Gastroesophageal sphincter (tissue), 3 donors: ENCODE measurements around the gene PCDH9.

ENCODE experiments used
- CTCF ChIP-seq, 4 experiments: fragments of 200-600 bp in 2 of 4; fragments of 450-650 bp in 2 of 4; sonication (generic) in 1 of 4; IDR thresholded peaks; one replicate each; pipeline ENCODE4 v1.5.1; 2017 to 2019; ENCODE audit warnings: antibody characterized with exemption in 4 of 4, mild to moderate bottlenecking in 2 of 4, moderate library complexity in 2 of 4
- POLR2A ChIP-seq, 2 donors: fragments of 450-650 bp; IDR thresholded peaks; one replicate each; pipeline ENCODE4 v1.6.1; 2017; ENCODE audit warnings: antibody characterized with exemption in 2 of 2, mild to moderate bottlenecking in 2 of 2, moderate library complexity in 1 of 2

- TF ChIP-seq CTCF (IDR thresholded peaks at IDR 0.05): no peak
- TF ChIP-seq POLR2A (IDR thresholded peaks at IDR 0.05): no peak
These were observed 237.4 kb downstream of the PCDH9 start for GRCh38 chr13:66992719-66993118.
